SK-N-SH treated with all-trans-retinoic acid at 6 μM for 48 hours (cell line): Measurements from ENCODE around the gene GABBR1.

ENCODE experiments used
- ATAC-seq: fragments of 200-7000 bp; cut with Tn5 transposase; 3 replicates; pipeline ENCODE4 v1.9.1; 2020; ENCODE audit warnings: mild to moderate bottlenecking, moderate library complexity
- ARNTL ChIP-seq: fragments of 450-650 bp; formaldehyde crosslinking; IDR thresholded peaks from 2 replicates; pipeline ENCODE4 v1.5.0; 2020; ENCODE audit warnings: low read depth, mild to moderate bottlenecking, moderate library complexity, borderline replicate concordance
- CREB5 ChIP-seq: fragments of 250-450 bp; sonication (Bioruptor Pico); IDR thresholded peaks from 2 replicates; pipeline ENCODE4 v1.5.1; 2020; ENCODE audit warnings: low read depth, mild to moderate bottlenecking, moderate library complexity
- CSDC2 ChIP-seq: fragments of 250-450 bp; sonication (Bioruptor Pico); IDR thresholded peaks from 2 replicates; pipeline ENCODE4 v1.5.0; 2020; ENCODE audit warnings: mild to moderate bottlenecking, moderate library complexity
- CSRNP3 ChIP-seq: fragments of 250-450 bp; sonication (Bioruptor Pico); IDR thresholded peaks from 2 replicates; pipeline ENCODE4 v1.5.1; 2021; ENCODE audit warnings: mild to moderate bottlenecking, moderate library complexity
- GLIS3 ChIP-seq: fragments of 250-450 bp; sonication (Bioruptor Pico); IDR thresholded peaks from 2 replicates; pipeline ENCODE4 v1.5.0; 2020; ENCODE audit warnings: mild to moderate bottlenecking, moderate library complexity
- ISL1 ChIP-seq: fragments of 250-450 bp; sonication (Bioruptor Pico); IDR thresholded peaks from 2 replicates; pipeline ENCODE4 v2.1.2; 2022; ENCODE audit warnings: mild to moderate bottlenecking, moderate library complexity
- OSR1 ChIP-seq: fragments of 250-450 bp; sonication (Bioruptor Pico); IDR thresholded peaks from 2 replicates; pipeline ENCODE4 v1.8.0; 2022; ENCODE audit warnings: moderate library complexity, mild to moderate bottlenecking, inconsistent platforms
- PATZ1 ChIP-seq: fragments of 250-450 bp; sonication (Bioruptor Pico); IDR thresholded peaks from 2 replicates; pipeline ENCODE4 v1.8.0; 2020; ENCODE audit warnings: mild to moderate bottlenecking, moderate library complexity, borderline replicate concordance
- POU6F1 ChIP-seq: fragments of 250-450 bp; sonication (Bioruptor Pico); IDR thresholded peaks from 2 replicates; pipeline ENCODE4 v1.8.0; 2021; ENCODE audit warnings: low read depth, mild to moderate bottlenecking, moderate library complexity, borderline replicate concordance
- PPARA ChIP-seq: fragments of 250-450 bp; sonication (Bioruptor Pico); IDR thresholded peaks from 2 replicates; pipeline ENCODE4 v1.5.0; 2020; ENCODE audit warnings: mild to moderate bottlenecking, borderline replicate concordance
- RARB ChIP-seq: fragments of 250-450 bp; sonication (Bioruptor Pico); IDR thresholded peaks from 2 replicates; pipeline ENCODE4 v1.8.0; 2021; ENCODE audit warnings: mild to moderate bottlenecking, moderate library complexity
- SNAI2 ChIP-seq: fragments of 250-450 bp; sonication (Bioruptor Pico); IDR thresholded peaks from 2 replicates; pipeline ENCODE4 v1.5.0; 2020; ENCODE audit warnings: mild to moderate bottlenecking, moderate library complexity
- TCF4 ChIP-seq: fragments of 250-450 bp; sonication (Bioruptor Pico); IDR thresholded peaks from 2 replicates; pipeline ENCODE4 v1.8.0; 2021; ENCODE audit warnings: mild to moderate bottlenecking, moderate library complexity, borderline replicate concordance
- TOX ChIP-seq: fragments of 250-450 bp; sonication (Bioruptor Pico); IDR thresholded peaks from 2 replicates; pipeline ENCODE4 v1.8.0; 2021; ENCODE audit warnings: mild to moderate bottlenecking, moderate library complexity, borderline replicate concordance
- TSHZ2 ChIP-seq: fragments of 250-450 bp; sonication (Bioruptor Pico); IDR thresholded peaks from 2 replicates; pipeline ENCODE4 v1.5.0; 2020; ENCODE audit warnings: mild to moderate bottlenecking, moderate library complexity
- ZC3H10 ChIP-seq: fragments of 250-450 bp; sonication (Bioruptor Pico); IDR thresholded peaks from 2 replicates; pipeline ENCODE4 v1.5.1; 2021; ENCODE audit warnings: mild to moderate bottlenecking, moderate library complexity
- ZFP3 ChIP-seq: fragments of 250-450 bp; sonication (Bioruptor Pico); IDR thresholded peaks from 2 replicates; pipeline ENCODE4 v1.5.0; 2020; ENCODE audit warnings: mild to moderate bottlenecking, moderate library complexity
- ZFP30 ChIP-seq: fragments of 450-650 bp; formaldehyde crosslinking; IDR thresholded peaks from 2 replicates; pipeline ENCODE4 v1.5.0; 2022; ENCODE audit warnings: mild to moderate bottlenecking, moderate library complexity
- ZNF70 ChIP-seq: fragments of 450-650 bp; formaldehyde crosslinking; IDR thresholded peaks from 2 replicates; pipeline ENCODE4 v1.5.0; 2020; ENCODE audit warnings: mild to moderate bottlenecking, moderate library complexity
- ZNF8 ChIP-seq: fragments of 450-650 bp; formaldehyde crosslinking; IDR thresholded peaks from 2 replicates; pipeline ENCODE4 v1.5.0; 2020; ENCODE audit warnings: mild to moderate bottlenecking, moderate library complexity

The GABBR1 gene

GRCh38 chr6:29667158-29667557 lies 34.2 kb upstream of the GABBR1 start (continued):
- TF ChIP-seq POU6F1 (CRISPR knock-in tag), result no peak

- TF ChIP-seq PPARA, result no peak
- TF ChIP-seq CSDC2 (CRISPR knock-in tag), result no peak
- no peak for TF ChIP-seq SNAI2
- no peak for TF ChIP-seq TSHZ2 (CRISPR knock-in tag)
- no peak for TF ChIP-seq CREB5 (CRISPR knock-in tag)
- no peak for TF ChIP-seq RARB (CRISPR knock-in tag)
- TF ChIP-seq TCF4, result no peak
- TF ChIP-seq OSR1 (CRISPR knock-in tag), result no peak
- TF ChIP-seq TOX, result no peak
- TF ChIP-seq, all 23 proteins: peak for 0
- ATAC-seq, result no peak
Measured at GRCh38 chr6:29666826-29667130, 33.8 kb upstream of the GABBR1 start.

GRCh38 chr6:29665942-29666825 lies 33.2 kb upstream of the GABBR1 start:
- ATAC-seq, result no peak
- TF ChIP-seq TCF4, result no peak
- no peak for TF ChIP-seq POU6F1 (CRISPR knock-in tag)
- TF ChIP-seq CSRNP3, result no peak
- TF ChIP-seq RARB (CRISPR knock-in tag), result no peak
- no peak for TF ChIP-seq ARNTL (CRISPR knock-in tag)
- TF ChIP-seq ZFP3, result no peak
- no peak for TF ChIP-seq ISL1 (CRISPR knock-in tag)
- no peak for TF ChIP-seq ZFP30 (CRISPR knock-in tag)
- no peak for TF ChIP-seq CSDC2 (CRISPR knock-in tag)
- no peak for TF ChIP-seq ZNF70 (CRISPR knock-in tag)
- TF ChIP-seq ZNF8 (CRISPR knock-in tag), result no peak
- TF ChIP-seq TSHZ2 (CRISPR knock-in tag), result no peak
- no peak for TF ChIP-seq PATZ1 (CRISPR knock-in tag)
- no peak for TF ChIP-seq CREB5 (CRISPR knock-in tag)
- TF ChIP-seq SNAI2, result no peak
- TF ChIP-seq PPARA, result no peak
- TF ChIP-seq OSR1 (CRISPR knock-in tag), result no peak
- no peak for TF ChIP-seq GLIS3 (CRISPR knock-in tag)
- no peak for TF ChIP-seq ZC3H10 (CRISPR knock-in tag)
- TF ChIP-seq TOX, result no peak
